ENCODE results near the gene TAF11L8.
"Not testable (repeated sequence)": the region's sequence is repeated elsewhere in the genome, so short reads cannot be mapped to it uniquely, and the experiment has no call there.

TAF11L8 gene

GRCh38 chr5:17590860-17591259, at the start of gene TAF11L8:
Gene TAF11L8, minus strand, starts transcription at chr5:17590960.
- H3K27me3 ChIP-seq, H3K4me1 ChIP-seq, H3K4me2 ChIP-seq, H3K9ac ChIP-seq, H3K36me3 ChIP-seq, H3K4me3 ChIP-seq, H3K27ac ChIP-seq, H4K20me1 ChIP-seq, H3K9me3 ChIP-seq: not testable (repeated sequence)

GRCh38 chr5:17634160-17634559, 43.4 kb upstream of the TAF11L8 start, which contains the start of gene TAF11L14:
Gene TAF11L14, plus strand, starts transcription at chr5:17634460.
- no peak within 1 kb of the TSS for H3K27ac ChIP-seq
- H3K4me1 ChIP-seq: no peaks in the 10 kb centered on the region
- no peaks in the 10 kb centered on the region for H3K36me3 ChIP-seq
- no peak within 1 kb of the TSS for H3K9ac ChIP-seq
- no peak for TF ChIP-seq Cebpa-rat (IDR thresholded peaks at IDR 0.05)
- H3K4me2 ChIP-seq: no peak within 1 kb of the TSS
- no peak within 1 kb of the TSS for H3K4me3 ChIP-seq
- no peaks in the 10 kb centered on the region for H3K9me3 ChIP-seq
- H3K27me3 ChIP-seq: no peaks in the 10 kb centered on the region
- no peaks in the 10 kb centered on the region for H4K20me1 ChIP-seq

GRCh38 chr5:17631788-17632187, 41.0 kb upstream of the TAF11L8 start, which contains the start of gene TAF11L13:
Gene TAF11L13, plus strand, starts transcription at chr5:17632088.
- H4K20me1 ChIP-seq, H3K4me2 ChIP-seq, H3K27ac ChIP-seq, H3K4me1 ChIP-seq, H3K27me3 ChIP-seq, H3K4me3 ChIP-seq, H3K9ac ChIP-seq, H3K9me3 ChIP-seq, H3K36me3 ChIP-seq: not testable (repeated sequence)

- Histone ChIP-seq H3K27me3 (no peaks in the 10 kb centered on the region), H3K9ac (no peak overlapping the region), H3K4me2 (no peak overlapping the region), H4K20me1 (no peaks in the 10 kb centered on the region), H3K27ac (no peak overlapping the region), H3K4me3 (no peak overlapping the region), H3K36me3 (no peaks in the 10 kb centered on the region), H3K9me3 (no peaks in the 10 kb centered on the region; the same call in 1 of the 2 replicates), H3K4me1 (peaks cover 2% of the 10 kb centered on the region)
- TF ChIP-seq Cebpa-rat (IDR thresholded peaks at IDR 0.05): no peak
Measured at GRCh38 chr5:17625686-17626085, 34.9 kb upstream of the TAF11L8 start.

GRCh38 chr5:17620627-17621026, 29.9 kb upstream of the TAF11L8 start:
- no peaks in the 10 kb centered on the region for H3K36me3 ChIP-seq
- no peaks in the 10 kb centered on the region for H3K27me3 ChIP-seq
- peak overlapping the region; percentile 67 for H3K4me2 ChIP-seq
- no peak overlapping the region for H3K27ac ChIP-seq
- no peaks in the 10 kb centered on the region for H4K20me1 ChIP-seq
- no peak for TF ChIP-seq Cebpa-rat (IDR thresholded peaks at IDR 0.05)
- peaks cover 15% of the 10 kb centered on the region for H3K4me1 ChIP-seq
- H3K9me3 ChIP-seq: no peaks in the 10 kb centered on the region; the same call in 1 of the 2 replicates
- no peak overlapping the region for H3K4me3 ChIP-seq
- H3K9ac ChIP-seq: no peak overlapping the region

- no peak for TF ChIP-seq Cebpa-rat (IDR thresholded peaks at IDR 0.05)
- no peak overlapping the region for H3K27ac ChIP-seq
- H3K36me3 ChIP-seq: no peaks in the 10 kb centered on the region
- H3K4me1 ChIP-seq: peaks cover 15% of the 10 kb centered on the region
- H3K4me2 ChIP-seq: peak overlapping the region; percentile 67; the same call in 1 of the 2 replicates
- no peaks in the 10 kb centered on the region for H4K20me1 ChIP-seq
- H3K4me3 ChIP-seq: no peak overlapping the region
- no peak overlapping the region for H3K9ac ChIP-seq
- no peaks in the 10 kb centered on the region; the same call in none of the 2 replicates for H3K9me3 ChIP-seq
- H3K27me3 ChIP-seq: no peaks in the 10 kb centered on the region
Measured at GRCh38 chr5:17619354-17619753, 28.6 kb upstream of the TAF11L8 start.

GRCh38 chr5:17614872-17615605, 24.3 kb upstream of the TAF11L8 start:
- TF ChIP-seq Cebpa-rat (IDR thresholded peaks at IDR 0.05): no peak
- H3K4me3 ChIP-seq: no peak overlapping the region
- no peak overlapping the region for H3K4me2 ChIP-seq
- H4K20me1 ChIP-seq: no peaks in the 10 kb centered on the region
- no peak overlapping the region for H3K27ac ChIP-seq
- H3K9me3 ChIP-seq: no peaks in the 10 kb centered on the region; the same call in 1 of the 2 replicates
- no peaks in the 10 kb centered on the region for H3K27me3 ChIP-seq
- peaks cover 6% of the 10 kb centered on the region for H3K4me1 ChIP-seq
- H3K9ac ChIP-seq: no peak overlapping the region
- no peaks in the 10 kb centered on the region for H3K36me3 ChIP-seq

- not testable (repeated sequence) for H3K4me1 ChIP-seq, H3K4me2 ChIP-seq, H3K36me3 ChIP-seq, H3K9ac ChIP-seq, H3K9me3 ChIP-seq, H3K4me3 ChIP-seq, H4K20me1 ChIP-seq, H3K27me3 ChIP-seq, H3K27ac ChIP-seq
Measured at GRCh38 chr5:17610092-17610491, 19.3 kb upstream of the TAF11L8 start, which contains the start of gene TAF11L12. Gene TAF11L12, plus strand, starts transcription at chr5:17610392.

- H3K9ac ChIP-seq, H3K4me3 ChIP-seq, H3K36me3 ChIP-seq, H3K4me2 ChIP-seq, H4K20me1 ChIP-seq, H3K9me3 ChIP-seq, H3K27ac ChIP-seq, H3K27me3 ChIP-seq, H3K4me1 ChIP-seq: not testable (repeated sequence)
Measured at GRCh38 chr5:17607461-17607860, 16.7 kb upstream of the TAF11L8 start.

GRCh38 chr5:17604951-17605350, 14.2 kb upstream of the TAF11L8 start:
- H4K20me1 ChIP-seq: no peaks in the 10 kb centered on the region
- no peak overlapping the region for H3K4me3 ChIP-seq
- no peak overlapping the region for H3K4me2 ChIP-seq
- H3K9me3 ChIP-seq: no peaks in the 10 kb centered on the region
- H3K4me1 ChIP-seq: no peaks in the 10 kb centered on the region
- H3K36me3 ChIP-seq: no peaks in the 10 kb centered on the region
- no peaks in the 10 kb centered on the region for H3K27me3 ChIP-seq
- no peak overlapping the region for H3K9ac ChIP-seq
- TF ChIP-seq Cebpa-rat (IDR thresholded peaks at IDR 0.05): no peak
- H3K27ac ChIP-seq: no peak overlapping the region

- not testable (repeated sequence) for H3K9ac ChIP-seq, H3K4me1 ChIP-seq, H3K4me3 ChIP-seq, H3K27me3 ChIP-seq, H3K9me3 ChIP-seq, H3K27ac ChIP-seq, H3K4me2 ChIP-seq, H4K20me1 ChIP-seq, H3K36me3 ChIP-seq
Measured at GRCh38 chr5:17603880-17604279, 13.1 kb upstream of the TAF11L8 start, which contains the start of gene TAF11L11. Gene TAF11L11, plus strand, starts transcription at chr5:17604183.

GRCh38 chr5:17597728-17598127, 7.0 kb upstream of the TAF11L8 start, which contains the start of gene TAF11L10:
Gene TAF11L10, minus strand, starts transcription at chr5:17597828.
- H3K4me1 ChIP-seq, H3K27me3 ChIP-seq, H3K4me3 ChIP-seq, H3K9ac ChIP-seq, H3K27ac ChIP-seq, H3K36me3 ChIP-seq, H4K20me1 ChIP-seq, H3K9me3 ChIP-seq, H3K4me2 ChIP-seq: not testable (repeated sequence)

GRCh38 chr5:17594255-17594654, 3.5 kb upstream of the TAF11L8 start, which contains the start of gene TAF11L9:
Gene TAF11L9, minus strand, starts transcription at chr5:17594394.
- not testable (repeated sequence) for H3K9ac ChIP-seq, H3K4me1 ChIP-seq, H4K20me1 ChIP-seq, H3K4me3 ChIP-seq, H3K4me2 ChIP-seq, H3K27ac ChIP-seq, H3K36me3 ChIP-seq, H3K27me3 ChIP-seq, H3K9me3 ChIP-seq

- not testable (repeated sequence) for H3K4me2 ChIP-seq, H4K20me1 ChIP-seq, H3K4me1 ChIP-seq, H3K36me3 ChIP-seq, H3K9ac ChIP-seq, H3K4me3 ChIP-seq, H3K27me3 ChIP-seq, H3K9me3 ChIP-seq, H3K27ac ChIP-seq
Measured at GRCh38 chr5:17585658-17586057, 5.1 kb downstream of the TAF11L8 start, which contains the start of gene TAF11L7. Gene TAF11L7, minus strand, starts transcription at chr5:17585758.
